Muscle layer of duodenum (tissue), 2 donors: ENCODE measurements around the gene PRKCB.

Experiments used
- H3K27ac ChIP-seq: one replicate; pipeline ENCODE4 v1.7.0; 2013; ENCODE audit warnings: mild to moderate bottlenecking, low read length
- H3K27me3 ChIP-seq: one replicate; pipeline ENCODE4 v1.7.0; 2013; ENCODE audit warnings: low read depth, mild to moderate bottlenecking, control low read depth, low read length
- H3K36me3 ChIP-seq, 2 donors: one replicate each; pipeline ENCODE4 v1.7.0; 2013; ENCODE audit warnings: low read length in 2 of 2, control low read depth in 1 of 2, mild to moderate bottlenecking in 1 of 2; ENCODE audit not compliant: insufficient read depth in 2 of 2, control insufficient read depth in 1 of 2
- H3K4me1 ChIP-seq, 2 donors: one replicate each; pipeline ENCODE4 v1.7.0; 2013; ENCODE audit warnings: low read length in 2 of 2, mild to moderate bottlenecking in 2 of 2, control low read depth in 1 of 2, moderate library complexity in 1 of 2; ENCODE audit not compliant: insufficient read depth in 2 of 2, control insufficient read depth in 1 of 2
- H3K4me3 ChIP-seq, 2 donors: one replicate each; pipeline ENCODE4 v1.7.0; 2013; ENCODE audit warnings: low read length in 2 of 2, low read depth in 1 of 2, mild to moderate bottlenecking in 1 of 2
- H3K9me3 ChIP-seq, 2 donors: one replicate each; pipeline ENCODE4 v1.7.0; 2013; ENCODE audit warnings: low read length in 2 of 2, control low read depth in 1 of 2, mild to moderate bottlenecking in 1 of 2; ENCODE audit not compliant: control insufficient read depth in 1 of 2
- donor health status: healthy.

The PRKCB gene

GRCh38 chr16:24198807-24199533 lies 363.2 kb downstream of the PRKCB start:
- Histone ChIP-seq H3K27me3 (no peaks in the 10 kb centered on the region), H3K4me1 (no peaks in the 10 kb centered on the region), H3K4me3 (no peak overlapping the region), H3K27ac (no peak overlapping the region), H3K9me3 (no peaks in the 10 kb centered on the region), H3K36me3 (no peaks in the 10 kb centered on the region)

GRCh38 chr16:24203675-24204074 lies 367.9 kb downstream of the PRKCB start:
- peaks cover 0 to 4% of the 10 kb centered on the region in 2 donors for H3K4me1 ChIP-seq
- no peak overlapping the region for H3K4me3 ChIP-seq
- H3K27me3 ChIP-seq: no peaks in the 10 kb centered on the region
- H3K36me3 ChIP-seq: no peaks in the 10 kb centered on the region
- no peaks in the 10 kb centered on the region for H3K9me3 ChIP-seq
- no peak overlapping the region for H3K27ac ChIP-seq

GRCh38 chr16:24204150-24204665 lies 368.4 kb downstream of the PRKCB start:
- Histone ChIP-seq H3K9me3 (no peaks in the 10 kb centered on the region), H3K4me1 (peaks cover 0 to 5% of the 10 kb centered on the region in 2 donors), H3K27me3 (no peaks in the 10 kb centered on the region), H3K27ac (no peak overlapping the region), H3K36me3 (no peaks in the 10 kb centered on the region), H3K4me3 (no peak overlapping the region)

GRCh38 chr16:24206926-24207325 lies 371.1 kb downstream of the PRKCB start:
- Histone ChIP-seq H3K36me3 (no peaks in the 10 kb centered on the region), H3K27me3 (no peaks in the 10 kb centered on the region), H3K27ac (no peak overlapping the region), H3K9me3 (no peaks in the 10 kb centered on the region), H3K4me1 (peaks cover 0 to 5% of the 10 kb centered on the region in 2 donors), H3K4me3 (no peak overlapping the region)

GRCh38 chr16:24208710-24209109 lies 372.9 kb downstream of the PRKCB start:
- no peak overlapping the region for H3K27ac ChIP-seq

GRCh38 chr16:24214992-24215391 lies 379.2 kb downstream of the PRKCB start:
- H3K9me3 ChIP-seq: no peaks in the 10 kb centered on the region
- no peak overlapping the region for H3K4me3 ChIP-seq
- no peaks in the 10 kb centered on the region for H3K27me3 ChIP-seq
- H3K36me3 ChIP-seq: peaks cover 0 to 6% of the 10 kb centered on the region in 2 donors
- H3K4me1 ChIP-seq: no peaks in the 10 kb centered on the region
- H3K27ac ChIP-seq: no peak overlapping the region

More at GRCh38 chr16:24208710-24209109, 372.9 kb downstream of the PRKCB start:
- Histone ChIP-seq H3K27me3 (no peaks in the 10 kb centered on the region), H3K4me1 (peaks cover 0 to 5% of the 10 kb centered on the region in 2 donors), H3K9me3 (no peaks in the 10 kb centered on the region), H3K36me3 (no peaks in the 10 kb centered on the region), H3K4me3 (no peak overlapping the region)

GRCh38 chr16:24216961-24217360 lies 381.2 kb downstream of the PRKCB start:
- H3K27ac ChIP-seq: no peak overlapping the region
- no peaks in the 10 kb centered on the region for H3K9me3 ChIP-seq
- H3K27me3 ChIP-seq: no peaks in the 10 kb centered on the region
- peaks cover 0 to 6% of the 10 kb centered on the region in 2 donors for H3K36me3 ChIP-seq
- no peak overlapping the region for H3K4me3 ChIP-seq
- no peaks in the 10 kb centered on the region for H3K4me1 ChIP-seq

- H3K27ac ChIP-seq: no peak overlapping the region
- peaks cover 0 to 6% of the 10 kb centered on the region in 2 donors for H3K36me3 ChIP-seq
- H3K4me1 ChIP-seq: no peaks in the 10 kb centered on the region
- no peaks in the 10 kb centered on the region for H3K27me3 ChIP-seq
- H3K9me3 ChIP-seq: no peaks in the 10 kb centered on the region
- no peak overlapping the region for H3K4me3 ChIP-seq
Measured at GRCh38 chr16:24217461-24217860, 381.7 kb downstream of the PRKCB start.

GRCh38 chr16:24218299-24218698 lies 382.5 kb downstream of the PRKCB start:
- peaks cover 0 to 6% of the 10 kb centered on the region in 2 donors for H3K36me3 ChIP-seq
- H3K27ac ChIP-seq: no peak overlapping the region
- no peaks in the 10 kb centered on the region for H3K9me3 ChIP-seq
- H3K4me3 ChIP-seq: no peak overlapping the region
- H3K4me1 ChIP-seq: no peaks in the 10 kb centered on the region
- H3K27me3 ChIP-seq: no peaks in the 10 kb centered on the region

GRCh38 chr16:24221219-24221618 lies 385.4 kb downstream of the PRKCB start:
- no peak overlapping the region for H3K4me3 ChIP-seq
- H3K9me3 ChIP-seq: no peaks in the 10 kb centered on the region
- H3K27ac ChIP-seq: no peak overlapping the region
- no peaks in the 10 kb centered on the region for H3K4me1 ChIP-seq
- H3K27me3 ChIP-seq: no peaks in the 10 kb centered on the region
- no peaks in the 10 kb centered on the region for H3K36me3 ChIP-seq

- Histone ChIP-seq H3K4me3 (no peak overlapping the region), H3K9me3 (no peaks in the 10 kb centered on the region), H3K27me3 (no peaks in the 10 kb centered on the region), H3K36me3 (no peaks in the 10 kb centered on the region), H3K27ac (no peak overlapping the region), H3K4me1 (no peaks in the 10 kb centered on the region)
Measured at GRCh38 chr16:24228514-24228913, 392.7 kb downstream of the PRKCB start.

- Histone ChIP-seq H3K4me3 (no peak overlapping the region), H3K27me3 (no peaks in the 10 kb centered on the region), H3K36me3 (no peaks in the 10 kb centered on the region), H3K9me3 (peaks cover 0 to 13% of the 10 kb centered on the region in 2 donors), H3K4me1 (no peaks in the 10 kb centered on the region), H3K27ac (no peak overlapping the region)
Measured at GRCh38 chr16:24232936-24233335, 397.2 kb downstream of the PRKCB start.
